HEK293 (cell line): Measurements from ENCODE around the gene ZNF554.

ENCODE experiments used
- BCL11B ChIP-seq: fragments of 450-650 bp; formaldehyde crosslinking; IDR thresholded peaks from 2 replicates; pipeline ENCODE4 v1.5.1; 2016; ENCODE audit warnings: low read depth, missing biosample characterization, missing genetic modification characterization
- HOXA7 ChIP-seq: sonication (generic); formaldehyde crosslinking; IDR thresholded peaks from 2 replicates; pipeline ENCODE4 v1.8.1; 2022; ENCODE audit warnings: missing genetic modification reagents, borderline replicate concordance
- KLF8 ChIP-seq: fragments of 450-650 bp; formaldehyde crosslinking; IDR thresholded peaks from 2 replicates; pipeline ENCODE4 v1.5.1; 2016; ENCODE audit warnings: missing biosample characterization, missing genetic modification characterization
- PRDM2 ChIP-seq: fragments of 450-650 bp; formaldehyde crosslinking; IDR thresholded peaks from 2 replicates; pipeline ENCODE4 v1.5.1; 2016; ENCODE audit warnings: missing biosample characterization, missing genetic modification characterization, borderline replicate concordance
- PRDM6 ChIP-seq: fragments of 450-650 bp; formaldehyde crosslinking; IDR thresholded peaks from 2 replicates; pipeline ENCODE4 v1.5.1; 2017; ENCODE audit warnings: missing biosample characterization, missing genetic modification characterization
- REPIN1 ChIP-seq: fragments of 450-650 bp; formaldehyde crosslinking; IDR thresholded peaks from 2 replicates; pipeline ENCODE4 v1.5.1; 2017; ENCODE audit warnings: missing biosample characterization, missing genetic modification characterization, low read depth
- SP7 ChIP-seq: fragments of 450-650 bp; formaldehyde crosslinking; IDR thresholded peaks from 2 replicates; pipeline ENCODE4 v1.5.1; 2016; ENCODE audit warnings: missing biosample characterization, missing genetic modification characterization
- ZBTB21 ChIP-seq: fragments of 450-650 bp; formaldehyde crosslinking; IDR thresholded peaks from 2 replicates; pipeline ENCODE4 v1.5.1; 2017; ENCODE audit warnings: missing biosample characterization, missing genetic modification characterization
- ZBTB44 ChIP-seq: fragments of 450-650 bp; IDR thresholded peaks from 2 replicates; pipeline ENCODE4 v1.5.1; 2018; ENCODE audit warnings: missing biosample characterization, mild to moderate bottlenecking, missing genetic modification characterization
- ZBTB48 ChIP-seq: fragments of 450-650 bp; formaldehyde crosslinking; IDR thresholded peaks from 2 replicates; pipeline ENCODE4 v1.5.1; 2016; ENCODE audit warnings: missing biosample characterization, missing genetic modification characterization
- ZNF132 ChIP-seq: fragments of 450-650 bp; formaldehyde crosslinking; IDR thresholded peaks from 2 replicates; pipeline ENCODE4 v1.5.1; 2017; ENCODE audit warnings: missing biosample characterization, missing genetic modification characterization, borderline replicate concordance
- ZNF18 ChIP-seq: fragments of 450-650 bp; formaldehyde crosslinking; IDR thresholded peaks from 2 replicates; pipeline ENCODE4 v1.5.1; 2016; ENCODE audit warnings: missing biosample characterization, missing genetic modification characterization
- ZNF2 ChIP-seq: fragments of 450-650 bp; formaldehyde crosslinking; IDR thresholded peaks from 2 replicates; pipeline ENCODE4 v1.5.1; 2016; ENCODE audit warnings: missing biosample characterization, missing genetic modification characterization
- ZNF324 ChIP-seq: fragments of 450-650 bp; formaldehyde crosslinking; IDR thresholded peaks from 2 replicates; pipeline ENCODE4 v1.5.1; 2016; ENCODE audit warnings: missing biosample characterization, missing genetic modification characterization
- ZNF391 ChIP-seq: fragments of 450-650 bp; formaldehyde crosslinking; IDR thresholded peaks from 2 replicates; pipeline ENCODE4 v1.5.1; 2016; ENCODE audit warnings: low read depth, missing biosample characterization, missing genetic modification characterization, borderline replicate concordance
- ZNF404 ChIP-seq: fragments of 450-650 bp; formaldehyde crosslinking; IDR thresholded peaks from 2 replicates; pipeline ENCODE4 v1.5.1; 2017; ENCODE audit warnings: missing biosample characterization, missing genetic modification characterization
- ZNF510 ChIP-seq: fragments of 450-650 bp; formaldehyde crosslinking; IDR thresholded peaks from 2 replicates; pipeline ENCODE4 v1.5.1; 2018; ENCODE audit warnings: mild to moderate bottlenecking, missing genetic modification characterization, missing biosample characterization; ENCODE audit not compliant: insufficient replicate concordance
- ZNF513 ChIP-seq: fragments of 450-650 bp; IDR thresholded peaks from 2 replicates; pipeline ENCODE4 v1.5.1; 2018; ENCODE audit warnings: missing biosample characterization, missing genetic modification characterization
- ZNF521 ChIP-seq: fragments of 450-650 bp; formaldehyde crosslinking; IDR thresholded peaks from 2 replicates; pipeline ENCODE4 v1.5.1; 2017; ENCODE audit warnings: missing biosample characterization, mild to moderate bottlenecking, missing genetic modification characterization
- ZNF529 ChIP-seq: fragments of 450-650 bp; formaldehyde crosslinking; IDR thresholded peaks from 2 replicates; pipeline ENCODE4 v1.5.1; 2017; ENCODE audit warnings: missing genetic modification characterization, missing biosample characterization; ENCODE audit not compliant: insufficient replicate concordance
- ZNF544 ChIP-seq: fragments of 450-650 bp; formaldehyde crosslinking; IDR thresholded peaks from 2 replicates; pipeline ENCODE4 v1.5.0; 2017; ENCODE audit warnings: missing biosample characterization, missing genetic modification characterization
- ZNF560 ChIP-seq: fragments of 450-650 bp; formaldehyde crosslinking; IDR thresholded peaks from 2 replicates; pipeline ENCODE4 v1.5.1; 2017; ENCODE audit warnings: missing biosample characterization, missing genetic modification characterization, borderline replicate concordance
- ZNF747 ChIP-seq: fragments of 450-650 bp; formaldehyde crosslinking; IDR thresholded peaks from 2 replicates; pipeline ENCODE4 v1.5.1; 2016; ENCODE audit warnings: missing biosample characterization, missing genetic modification characterization
- ZNF785 ChIP-seq: fragments of 450-650 bp; formaldehyde crosslinking; IDR thresholded peaks from 2 replicates; pipeline ENCODE4 v1.5.1; 2016; ENCODE audit warnings: missing biosample characterization, missing genetic modification characterization
- ZSCAN4 ChIP-seq: fragments of 450-650 bp; formaldehyde crosslinking; IDR thresholded peaks from 2 replicates; pipeline ENCODE4 v1.5.1; 2017; ENCODE audit warnings: missing biosample characterization, missing genetic modification characterization

ZNF554 gene

GRCh38 chr19:2840794-2841791 lies 21.4 kb downstream of the ZNF554 start, which contains the start of gene ZNF555 (continued):
- TF ChIP-seq ZSCAN4 (tag by site-specific recombination) (peak; percentile 15; the same call in 1 of the 2 replicates), ZBTB21 (tag by site-specific recombination) (peak; percentile 93), ZBTB44 (tag by site-specific recombination) (no peak), PRDM6 (tag by site-specific recombination) (no peak), PRDM2 (no peak), ZNF324 (tag by site-specific recombination) (peak; percentile 92), ZNF391 (tag by site-specific recombination) (0 out of 2 replicates have a peak, but pooled peaks have one; percentile 68), ZNF18 (tag by site-specific recombination) (no peak), KLF8 (tag by site-specific recombination) (peak; percentile 87), BCL11B (tag by site-specific recombination) (peak; percentile 90), REPIN1 (tag by site-specific recombination) (no peak), ZNF785 (peak; percentile 100), ZNF2 (tag by site-specific recombination) (peak; percentile 79), SP7 (peak; percentile 90), HOXA7 (no peak), ZNF544 (tag by site-specific recombination) (no peak), ZNF513 (tag by site-specific recombination) (no peak; the same call in 1 of the 2 replicates), ZNF510 (tag by site-specific recombination) (no peak), ZNF529 (tag by site-specific recombination) (no peak), ZNF747 (tag by site-specific recombination) (no peak), ZNF132 (tag by site-specific recombination) (no peak), ZNF560 (tag by site-specific recombination) (no peak), ZBTB48 (tag by site-specific recombination) (peak; percentile 91), ZNF404 (tag by site-specific recombination) (no peak), ZNF521 (tag by site-specific recombination) (no peak)
